D721Med (cell line): Measurements from ENCODE around the gene SOST.

Experiments
- DNase-seq: peaks from one replicate; pipeline ENCODE4 v3.0.0; 2011; ENCODE audit warnings: low spot score; ENCODE audit not compliant: insufficient read length
- FAIRE-seq: peaks from 2 replicates; lab custom pipeline; 2011; peaks lifted over from hg19 to GRCh38; lab: Jason Lieb, UNC
- TF ChIP-seq, protein P1 (sequence below): IDR thresholded peaks from 2 replicates; pipeline ENCODE4 v1.5.1; 2012; ENCODE audit warnings: mild to moderate bottlenecking, control low read depth; ENCODE audit not compliant: insufficient read depth; ENCODE audit errors: missing control alignments

The SOST gene

DNA sequence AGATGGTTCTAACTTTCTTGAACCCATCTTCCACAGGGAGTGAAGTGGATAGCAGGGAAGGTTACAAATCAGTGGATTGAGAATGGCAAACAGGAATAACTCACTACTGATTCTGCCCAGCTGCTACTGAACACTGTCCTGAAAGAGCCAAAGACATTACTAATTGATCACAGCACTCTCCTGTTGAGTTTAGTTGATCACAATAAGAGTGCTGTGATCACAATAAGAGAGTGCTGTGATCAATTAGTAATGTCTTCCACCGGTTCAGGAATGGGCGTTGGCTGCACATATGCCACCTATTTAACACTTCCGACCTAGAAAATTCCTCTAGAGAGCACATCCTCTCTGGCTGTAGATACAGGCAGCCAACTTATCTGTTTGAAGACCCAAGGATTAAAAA, 33.0 kb upstream of the SOST start:
- TF ChIP-seq, protein P1, sequence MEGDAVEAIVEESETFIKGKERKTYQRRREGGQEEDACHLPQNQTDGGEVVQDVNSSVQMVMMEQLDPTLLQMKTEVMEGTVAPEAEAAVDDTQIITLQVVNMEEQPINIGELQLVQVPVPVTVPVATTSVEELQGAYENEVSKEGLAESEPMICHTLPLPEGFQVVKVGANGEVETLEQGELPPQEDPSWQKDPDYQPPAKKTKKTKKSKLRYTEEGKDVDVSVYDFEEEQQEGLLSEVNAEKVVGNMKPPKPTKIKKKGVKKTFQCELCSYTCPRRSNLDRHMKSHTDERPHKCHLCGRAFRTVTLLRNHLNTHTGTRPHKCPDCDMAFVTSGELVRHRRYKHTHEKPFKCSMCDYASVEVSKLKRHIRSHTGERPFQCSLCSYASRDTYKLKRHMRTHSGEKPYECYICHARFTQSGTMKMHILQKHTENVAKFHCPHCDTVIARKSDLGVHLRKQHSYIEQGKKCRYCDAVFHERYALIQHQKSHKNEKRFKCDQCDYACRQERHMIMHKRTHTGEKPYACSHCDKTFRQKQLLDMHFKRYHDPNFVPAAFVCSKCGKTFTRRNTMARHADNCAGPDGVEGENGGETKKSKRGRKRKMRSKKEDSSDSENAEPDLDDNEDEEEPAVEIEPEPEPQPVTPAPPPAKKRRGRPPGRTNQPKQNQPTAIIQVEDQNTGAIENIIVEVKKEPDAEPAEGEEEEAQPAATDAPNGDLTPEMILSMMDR, result no peak
- FAIRE-seq, result peak; percentile 61
- no peak for DNase-seq

- TF ChIP-seq, protein P1, result peak; percentile 66
- DNase-seq, result no peak
- FAIRE-seq, result no peak
These were observed 31.8 kb upstream of the SOST start for GRCh38 chr17:43790311-43790940.

- FAIRE-seq, result no peak
- no peak for DNase-seq
- TF ChIP-seq, protein P1, result no peak
These were observed 30.9 kb upstream of the SOST start for GRCh38 chr17:43789482-43789881.

DNA sequence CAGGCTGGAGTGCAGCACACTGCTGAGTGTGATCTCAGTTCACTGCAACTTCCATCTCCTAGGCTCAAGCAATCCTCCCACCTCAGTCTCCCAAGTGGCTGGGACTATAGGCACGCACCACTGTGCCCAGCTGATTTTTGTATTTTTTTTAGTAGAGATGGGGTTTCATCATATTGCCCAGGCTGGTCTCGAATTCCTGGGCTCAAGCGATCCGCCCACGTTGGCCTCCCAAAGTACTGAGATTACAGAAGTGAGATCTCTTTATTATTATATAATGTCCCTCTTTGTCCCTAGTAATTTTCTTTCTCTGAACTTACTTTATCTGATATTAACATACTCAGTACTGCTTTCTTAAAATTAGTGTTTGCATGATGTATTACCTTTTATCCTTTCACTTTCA, 29.9 kb upstream of the SOST start:
- TF ChIP-seq, protein P1, result no peak
- FAIRE-seq (no peak), DNase-seq (no peak)

- DNase-seq (no peak), FAIRE-seq (no peak)
- TF ChIP-seq, protein P1, result no peak
These were observed 29.1 kb upstream of the SOST start for GRCh38 chr17:43787728-43788127.

DNA sequence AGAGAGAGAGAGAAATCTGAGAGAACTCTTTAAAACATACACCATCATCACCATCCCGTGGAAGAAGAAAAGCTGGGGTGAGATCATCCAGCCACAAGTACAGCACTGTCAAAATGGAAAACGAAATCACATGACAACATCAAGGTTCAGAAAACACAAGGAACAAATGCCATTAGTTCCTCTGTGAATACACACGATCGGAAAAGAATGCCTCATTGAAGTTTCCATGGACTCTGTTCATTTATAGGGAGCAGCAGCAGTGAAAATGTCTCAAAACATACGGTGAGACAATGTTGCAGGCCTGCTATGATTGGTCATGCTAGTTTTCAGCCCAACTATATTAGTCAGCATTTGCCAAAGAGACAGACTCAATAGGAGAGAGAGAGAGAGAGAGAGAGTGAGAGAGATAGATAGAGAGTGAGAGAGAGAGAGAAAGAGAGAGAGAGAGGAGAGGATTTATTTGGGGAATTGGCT, 26.1 kb upstream of the SOST start:
- FAIRE-seq, result no peak
- TF ChIP-seq, protein P1, result no peak

GRCh38 chr17:43784068-43784467, 25.5 kb upstream of the SOST start:
- TF ChIP-seq, protein P1, result no peak
- DNase-seq (no peak), FAIRE-seq (no peak)

More for the DNA sequence above, 26.1 kb upstream of the SOST start:
- no peak for DNase-seq
